Stimulated activated CD4-positive, alpha-beta T cell treated with anti-CD3 and anti-CD28 coated beads, Interleukin-4, amount 100 ng/mL, for 4 hours (primary cell): Measurements from ENCODE around the gene ARID5B.

Source experiments
- DNase-seq, 2 experiments: peaks; one replicate each; pipeline ENCODE4 v3.0.0-alpha.2; 2020

Gene ARID5B

GRCh38 chr10:61904733-61905725 is 3.5 kb downstream of the ARID5B start:
- DNase-seq, result peak; percentile 22 to 80

GRCh38 chr10:61905837-61906561 is 4.5 kb downstream of the ARID5B start:
- no peak for DNase-seq

DNA sequence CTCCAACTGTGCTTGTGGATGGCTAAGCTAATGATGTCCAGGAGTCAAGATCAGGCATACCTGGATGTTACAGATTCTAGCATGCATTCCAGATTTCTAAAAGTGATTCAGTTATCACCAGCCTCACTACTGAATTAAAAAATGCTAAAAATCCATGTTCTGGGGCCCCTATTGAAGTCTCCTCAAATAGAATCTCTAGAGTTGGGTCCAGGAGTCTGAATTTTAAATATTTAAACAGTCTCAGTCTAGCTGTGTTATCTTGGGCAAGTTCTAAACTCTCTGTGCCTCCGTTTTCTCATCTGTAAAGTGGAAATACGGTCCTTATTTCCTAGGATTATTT is 5.0 kb downstream of the ARID5B start:
- no peak for DNase-seq

DNA sequence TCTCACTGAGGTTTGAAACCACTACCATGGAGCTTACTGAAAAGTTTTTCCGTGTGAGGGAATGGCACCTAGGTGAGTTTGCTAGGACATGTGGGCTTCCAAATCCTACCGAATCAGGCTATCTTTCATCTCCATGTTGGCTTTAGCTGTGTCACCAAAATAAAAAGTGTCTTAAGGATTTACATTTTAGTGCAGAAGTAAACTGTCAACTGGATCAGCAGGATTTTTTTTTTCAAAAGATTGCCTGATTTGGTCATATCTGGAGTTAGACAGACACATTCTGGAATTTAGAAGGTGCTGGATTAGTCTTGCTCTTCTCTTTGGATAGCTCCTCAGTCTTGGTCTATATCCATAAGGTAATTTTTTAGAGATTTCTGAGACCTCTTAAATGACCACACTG is 5.5 kb downstream of the ARID5B start:
- DNase-seq, result no peak

GRCh38 chr10:61907587-61907986 is 6.1 kb downstream of the ARID5B start:
- DNase-seq, result no peak

DNA sequence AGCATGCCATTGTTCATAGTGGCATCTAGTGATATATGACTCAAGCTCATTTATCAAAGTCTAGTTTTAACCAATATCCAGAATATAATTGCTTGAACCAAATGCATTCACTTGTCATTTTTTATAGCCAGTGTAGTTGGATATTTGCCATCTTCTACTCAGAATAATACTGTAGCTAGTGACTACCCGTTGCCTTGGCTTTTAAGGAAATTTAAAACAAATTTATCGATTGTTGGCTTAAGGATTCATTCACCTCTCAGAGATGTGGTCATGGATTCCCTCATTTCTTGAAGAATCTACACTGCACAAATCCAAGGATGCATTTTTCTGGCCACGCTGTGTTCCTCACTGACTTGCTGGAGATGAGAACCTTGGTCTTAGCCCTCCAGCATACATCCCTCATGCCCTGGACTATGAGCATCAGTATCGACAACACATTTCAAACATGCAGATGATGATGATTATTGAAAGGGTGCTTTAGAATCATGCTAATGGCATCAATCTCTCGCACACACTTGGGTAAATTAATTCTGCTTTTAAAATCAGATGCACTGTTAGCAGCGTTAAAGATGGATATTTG is 8.8 kb downstream of the ARID5B start:
- DNase-seq, result no peak

DNA sequence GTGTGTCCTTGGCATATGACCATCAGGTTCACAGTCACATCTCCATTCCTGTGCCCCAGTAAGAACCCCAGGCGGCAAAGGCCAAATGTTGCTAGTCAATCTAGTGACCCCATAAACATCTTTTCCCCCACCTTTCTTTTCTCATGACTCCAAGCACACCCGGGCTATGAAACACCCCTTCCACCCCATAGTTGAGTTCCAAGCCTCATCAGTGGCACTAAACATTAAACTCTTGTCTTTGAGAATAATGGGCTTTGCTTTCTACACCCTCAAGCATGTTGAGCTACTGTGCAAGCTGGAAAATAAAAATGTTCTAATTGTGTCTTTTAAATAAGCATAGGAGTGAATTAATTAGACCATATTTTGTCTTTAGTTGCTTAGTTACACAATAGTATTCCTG is 9.4 kb downstream of the ARID5B start:
- no peak for DNase-seq

GRCh38 chr10:61911425-61911824 is 9.9 kb downstream of the ARID5B start:
- DNase-seq, result no peak

- DNase-seq, result no peak
Measured at GRCh38 chr10:61912981-61913380, 11.5 kb downstream of the ARID5B start.

DNA sequence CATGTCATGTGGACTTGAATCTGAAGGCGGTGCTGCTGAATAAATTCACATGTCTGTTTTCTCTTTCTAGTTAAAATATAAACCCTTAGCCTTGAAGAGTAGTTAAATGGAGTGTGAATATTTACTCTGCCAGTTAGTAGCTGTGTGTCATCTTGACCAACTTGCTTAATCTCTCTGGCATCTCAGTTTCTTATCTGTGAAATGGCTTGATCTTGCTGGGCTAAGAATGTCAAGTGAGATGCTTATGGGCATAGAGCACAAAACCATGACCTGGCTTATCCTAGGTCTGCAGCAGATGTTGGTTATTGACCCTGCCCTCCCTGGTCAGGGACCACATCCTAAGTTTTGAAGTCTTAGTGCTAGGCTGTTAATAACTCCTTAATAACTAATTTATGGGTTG is 16.6 kb downstream of the ARID5B start:
- no peak for DNase-seq

DNA sequence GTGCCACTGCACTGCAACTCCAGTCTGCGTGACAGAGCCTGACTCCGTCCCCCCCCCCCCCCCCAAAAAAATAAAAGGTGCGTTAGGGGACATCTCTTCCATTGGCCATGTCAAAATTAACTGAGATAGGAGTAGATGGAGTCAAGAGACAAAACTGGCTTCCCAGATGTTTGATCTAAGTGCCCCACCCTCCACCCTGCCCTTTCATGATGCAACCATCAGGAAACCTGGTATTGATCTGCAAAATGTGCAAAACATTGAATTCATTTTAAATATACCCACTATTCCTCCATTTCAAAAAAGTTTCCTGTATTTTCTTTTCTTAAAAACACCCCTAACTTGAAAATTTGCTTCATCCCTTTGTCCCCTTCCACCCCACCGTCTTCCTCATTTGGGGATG is 17.5 kb downstream of the ARID5B start:
- no peak for DNase-seq

DNA sequence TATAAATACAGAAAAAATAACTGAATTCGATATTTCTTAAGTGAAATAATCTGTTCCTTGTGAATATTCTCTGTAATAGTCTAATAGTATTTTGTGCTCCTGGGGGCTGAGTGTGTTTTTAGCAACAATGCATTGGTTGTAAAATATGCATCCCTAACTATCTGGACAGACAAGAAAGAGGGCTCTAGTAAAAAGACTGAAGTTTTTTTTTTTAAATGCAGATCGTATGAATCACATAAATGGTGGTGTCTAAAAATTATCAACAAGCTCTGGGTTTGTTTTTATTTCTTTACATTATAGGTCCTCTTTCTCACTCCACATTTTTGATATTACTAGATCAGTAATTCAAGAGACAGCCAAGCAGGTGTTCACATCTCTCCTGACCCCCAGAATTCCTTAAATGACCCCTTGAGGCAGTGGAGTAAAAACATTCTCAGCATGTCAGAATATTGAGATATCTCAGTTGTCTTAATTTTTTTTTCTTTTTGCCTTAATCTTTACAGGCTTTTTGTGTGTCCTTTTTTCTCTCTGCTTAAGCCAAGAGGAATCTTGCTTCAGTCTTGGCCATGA is 18.2 kb downstream of the ARID5B start:
- no peak for DNase-seq

GRCh38 chr10:61921143-61921542 is 19.6 kb downstream of the ARID5B start:
- DNase-seq, result no peak

DNA sequence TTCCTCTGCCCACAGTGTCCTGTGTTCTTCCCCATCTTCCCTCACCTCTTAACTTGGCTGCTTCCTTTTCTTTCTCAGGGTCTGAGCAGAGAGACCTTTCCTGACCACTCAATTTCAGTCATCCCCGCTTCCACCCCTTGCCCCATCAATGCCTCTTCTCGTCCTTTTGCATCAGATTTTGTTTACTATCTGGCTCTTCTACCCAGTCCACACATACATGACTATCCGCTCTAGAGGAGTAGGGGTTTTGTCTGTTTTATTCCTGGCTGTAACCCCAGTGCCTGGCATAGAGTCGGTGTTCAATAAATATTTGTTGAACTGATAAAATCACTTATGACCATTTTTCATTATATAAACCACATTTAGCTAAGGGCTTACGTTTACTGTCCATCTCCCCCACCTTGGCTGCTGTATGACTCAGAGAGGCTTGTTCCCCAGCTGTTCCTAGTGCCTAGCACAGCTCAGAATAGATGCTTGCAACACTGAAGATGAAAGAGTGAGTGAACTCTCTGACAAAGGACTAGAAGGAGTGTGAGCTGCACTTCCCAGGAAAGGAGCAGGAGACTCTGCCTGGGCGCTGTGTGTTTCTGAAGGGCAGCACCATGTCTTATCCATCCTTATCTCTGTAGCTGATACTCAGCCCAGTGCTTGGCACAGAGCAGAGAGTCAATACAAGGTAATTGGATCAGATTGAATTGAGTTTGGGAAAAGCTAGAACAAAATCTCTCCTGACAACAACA is 21.9 kb downstream of the ARID5B start:
- DNase-seq, result no peak

- DNase-seq, result no peak
Measured at GRCh38 chr10:61923950-61924274, 22.4 kb downstream of the ARID5B start.

- DNase-seq, result no peak
Measured at GRCh38 chr10:61929555-61929954, 28.1 kb downstream of the ARID5B start.

DNA sequence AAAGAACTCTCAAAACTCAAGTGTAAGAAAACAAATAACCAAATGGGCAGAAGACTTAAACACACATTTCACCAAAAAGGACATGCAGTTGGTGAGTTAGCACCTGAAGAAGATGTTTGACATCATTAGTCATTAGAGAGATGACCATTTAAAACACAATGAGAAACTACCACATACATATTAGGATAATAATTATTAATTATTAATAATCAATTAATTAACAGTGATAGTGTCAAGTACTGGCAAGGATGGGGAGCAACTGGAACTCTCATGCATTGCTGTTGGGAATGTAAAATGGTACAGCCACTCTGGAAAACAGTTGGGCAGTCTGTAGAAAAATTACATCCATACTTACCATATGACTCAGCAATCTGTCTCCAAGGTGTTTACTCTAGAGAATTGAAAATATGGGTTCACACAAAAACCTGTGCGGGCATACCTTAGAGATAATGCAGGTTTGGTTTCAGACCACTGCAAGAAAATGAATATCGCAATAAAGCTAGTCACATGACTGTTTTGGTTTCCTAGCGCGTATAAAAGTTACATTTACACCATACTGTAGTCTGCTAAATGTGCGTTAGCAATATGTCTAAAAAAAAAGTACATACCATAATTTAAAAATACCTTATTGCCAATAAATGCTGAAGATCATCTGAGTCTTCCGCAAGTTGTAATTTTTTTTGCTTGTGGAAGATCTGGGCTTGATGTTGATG is 30.3 kb downstream of the ARID5B start:
- no peak for DNase-seq

DNA sequence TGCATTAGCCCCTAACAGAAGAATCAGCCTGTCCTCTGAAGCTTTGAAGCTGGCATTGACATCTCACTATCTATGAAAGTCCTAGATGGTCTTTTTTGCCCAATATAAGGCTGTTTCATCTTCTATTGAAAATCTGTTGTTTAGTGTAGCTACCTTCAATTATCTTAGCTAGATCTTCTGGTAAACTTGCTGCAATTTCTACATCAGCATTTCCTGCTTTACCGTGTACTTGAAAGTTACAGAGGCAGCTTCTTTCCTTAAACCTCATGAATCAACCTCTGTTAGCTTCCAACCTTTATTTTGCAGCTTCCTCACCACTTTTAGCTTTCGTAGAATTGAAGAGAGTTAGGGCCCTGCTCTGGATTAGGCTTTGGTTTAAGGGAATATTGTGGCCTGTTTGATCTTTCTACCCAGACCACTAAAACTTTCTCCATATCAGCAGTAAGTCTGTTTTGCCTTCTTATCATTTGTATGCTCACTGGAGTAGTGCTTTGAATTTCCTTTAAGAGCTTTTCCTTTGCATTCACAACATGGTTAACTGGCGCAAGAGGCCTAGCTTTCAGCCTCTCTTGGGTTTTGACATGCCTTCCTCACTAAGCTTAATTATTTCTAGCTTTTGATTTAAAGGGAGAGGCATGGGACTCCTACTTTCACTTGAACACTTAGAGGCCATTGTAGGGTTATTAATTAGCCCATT is 32.5 kb downstream of the ARID5B start:
- DNase-seq, result no peak

GRCh38 chr10:61935077-61935476 is 33.6 kb downstream of the ARID5B start:
- no peak for DNase-seq

- DNase-seq, result no peak
Measured at GRCh38 chr10:61936770-61937169, 35.3 kb downstream of the ARID5B start.

- DNase-seq, result no peak
Measured at GRCh38 chr10:61937631-61938351, 36.3 kb downstream of the ARID5B start.
